HL-60/S4 treated with phorbol 12-myristate 13-acetate at 8.2 ng/mL for 4 days and 3 days (cell line): ENCODE measurements around the gene SLF2.
"Not testable (repeated sequence)": the region's sequence is repeated elsewhere in the genome, so short reads cannot be mapped to it uniquely, and the experiment has no call there.

ENCODE experiments used
- in situ Hi-C: fragments of 300-500 bp; cut with MboI; formaldehyde crosslinking; loops from 2 replicates; pipeline ENCODE4 v1.15.0; 2022; ENCODE audit warnings: low sequenced_read_pairs

SLF2 gene

GRCh38 chr10:100948916-100949315 is 36.2 kb downstream of the SLF2 start:
- in situ Hi-C loops, result no loop called here

GRCh38 chr10:100960251-100960650 is 47.5 kb downstream of the SLF2 start:
- in situ Hi-C loops, result no loop called here

GRCh38 chr10:100962351-100963080 is 49.8 kb downstream of the SLF2 start:
- in situ Hi-C loops, result no loop called here

- in situ Hi-C loops, result no loop called here
Observed at GRCh38 chr10:100963826-100964225, 51.1 kb downstream of the SLF2 start.

GRCh38 chr10:100965820-100966219 is 53.1 kb downstream of the SLF2 start:
- in situ Hi-C loops, result no loop called here

- in situ Hi-C loops, result no loop called here
Observed at GRCh38 chr10:100966887-100967286, 54.1 kb downstream of the SLF2 start.

- in situ Hi-C loops, result no loop called here
Observed at GRCh38 chr10:100967332-100967731, 54.6 kb downstream of the SLF2 start.

- in situ Hi-C loops, result no loop called here
Observed at GRCh38 chr10:100968062-100968736, 55.4 kb downstream of the SLF2 start.

GRCh38 chr10:100968863-100969186 is 56.1 kb downstream of the SLF2 start:
- in situ Hi-C loops, result no loop called here

GRCh38 chr10:100969187-100970075 is 56.7 kb downstream of the SLF2 start, which contains the start of gene SEMA4G:
SEMA4G (plus strand) TSS chr10:100969504; CDS start chr10:100972913, 3,409 bp downstream.
- in situ Hi-C loops, result no loop called here

- in situ Hi-C loops, result no loop called here
Observed at GRCh38 chr10:100970076-100970913, 57.5 kb downstream of the SLF2 start.

- in situ Hi-C loops, result no loop called here
Observed at GRCh38 chr10:100970914-100971811, 58.4 kb downstream of the SLF2 start.

- in situ Hi-C loops, result no loop called here
Observed at GRCh38 chr10:100972115-100972903, 59.5 kb downstream of the SLF2 start.

- in situ Hi-C loops, result no loop called here
Observed at GRCh38 chr10:100972904-100973535, 60.3 kb downstream of the SLF2 start.

- in situ Hi-C loops, result not testable (repeated sequence)
Observed at GRCh38 chr10:100975397-100975796, 62.6 kb downstream of the SLF2 start.

GRCh38 chr10:100976906-100977305 is 64.1 kb downstream of the SLF2 start:
- in situ Hi-C loops, result no loop called here

- in situ Hi-C loops, result no loop called here
Observed at GRCh38 chr10:100977436-100977835, 64.7 kb downstream of the SLF2 start.

- in situ Hi-C loops, result no loop called here
Observed at GRCh38 chr10:100978121-100978900, 65.5 kb downstream of the SLF2 start.
